Measurements from ENCODE around the gene RAB3IL1.

The RAB3IL1 gene

DNA sequence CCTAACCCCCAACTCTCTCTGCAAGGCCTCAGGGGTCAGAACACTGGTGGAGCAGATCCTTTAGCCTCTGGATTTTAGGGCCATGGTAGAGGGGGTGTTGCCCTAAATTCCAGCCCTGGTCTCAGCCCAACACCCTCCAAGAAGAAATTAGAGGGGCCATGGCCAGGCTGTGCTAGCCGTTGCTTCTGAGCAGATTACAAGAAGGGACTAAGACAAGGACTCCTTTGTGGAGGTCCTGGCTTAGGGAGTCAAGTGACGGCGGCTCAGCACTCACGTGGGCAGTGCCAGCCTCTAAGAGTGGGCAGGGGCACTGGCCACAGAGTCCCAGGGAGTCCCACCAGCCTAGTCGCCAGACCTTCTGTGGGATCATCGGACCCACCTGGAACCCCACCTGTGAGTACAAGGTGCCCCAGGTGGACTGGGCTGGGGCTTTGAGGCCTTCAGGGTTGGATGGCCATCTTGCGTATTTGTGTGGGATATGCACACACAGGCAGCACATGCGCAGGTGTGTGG, 32.7 kb upstream of the RAB3IL1 start, which contains the start of gene BEST1:
Gene BEST1 (plus strand): TSS at position 317 of the 513 bp plus-strand sequence. CDS start 1,456 bp downstream, outside the sequence.
- Histone ChIP-seq H2BK12ac (ENCODE audit: low read length) (peak within 1 kb of the TSS; percentile 28), H2BK120ac (ENCODE audit: insufficient read depth, low read length, poor library complexity) (peak within 1 kb of the TSS; percentile 36), H3K79me2 (ENCODE audit: control insufficient read depth, insufficient read depth, low read length, poor library complexity) (no peaks in the 10 kb centered on the region), H3K4me3 (ENCODE audit: low read depth, low read length) (no peak within 1 kb of the TSS), H3K4me1 (ENCODE audit: control insufficient read depth in 1 of 2, insufficient read depth in 2 of 2, low read length in 2 of 2) (peaks cover 6% of the 10 kb centered on the region in 2 experiments), H2AFZ (ENCODE audit: insufficient read depth, low read length, poor library complexity) (peak within 1 kb of the TSS; percentile 59), H3K36me3 (ENCODE audit: control insufficient read depth in 1 of 2, insufficient read depth in 2 of 2, low read length in 2 of 2) (no peaks in the 10 kb centered on the region), H3K27me3 (ENCODE audit: insufficient read depth, low read length) (no peaks in the 10 kb centered on the region), H3K18ac (ENCODE audit: low read length) (no peak within 1 kb of the TSS), H3K4ac (ENCODE audit: low read depth, low read length) (no peak within 1 kb of the TSS), H2BK5ac (ENCODE audit: low read depth, low read length, poor library complexity) (no peak within 1 kb of the TSS), H3K14ac (ENCODE audit: low read length) (peak within 1 kb of the TSS; percentile 11), H4K91ac (ENCODE audit: low read depth, low read length) (peak within 1 kb of the TSS; percentile 28), H3K27ac (ENCODE audit: low read depth, low read length) (no peak within 1 kb of the TSS), H2AK5ac (ENCODE audit: low read length) (peak within 1 kb of the TSS; percentile 50), H4K8ac (ENCODE audit: low read depth, low read length) (peak within 1 kb of the TSS; percentile 13), H3K9ac (ENCODE audit: low read length) (no peak within 1 kb of the TSS), H3K79me1 (ENCODE audit: low read length) (peaks cover 4% of the 10 kb centered on the region), H3K9me3 (ENCODE audit: insufficient read depth, low read depth, low read length) (peaks cover 2% of the 10 kb centered on the region), H3K23ac (ENCODE audit: low read length) (no peak within 1 kb of the TSS), H3K4me2 (ENCODE audit: low read length) (no peak within 1 kb of the TSS), H4K12ac (ENCODE audit: low read depth, low read length) (no peak within 1 kb of the TSS)
- no CpG with 5 or more reads among the region's 8 CpGs for WGBS (ENCODE audit: extremely low coverage, insufficient coverage, insufficient read length)
- DNase-seq: no peak

DNA sequence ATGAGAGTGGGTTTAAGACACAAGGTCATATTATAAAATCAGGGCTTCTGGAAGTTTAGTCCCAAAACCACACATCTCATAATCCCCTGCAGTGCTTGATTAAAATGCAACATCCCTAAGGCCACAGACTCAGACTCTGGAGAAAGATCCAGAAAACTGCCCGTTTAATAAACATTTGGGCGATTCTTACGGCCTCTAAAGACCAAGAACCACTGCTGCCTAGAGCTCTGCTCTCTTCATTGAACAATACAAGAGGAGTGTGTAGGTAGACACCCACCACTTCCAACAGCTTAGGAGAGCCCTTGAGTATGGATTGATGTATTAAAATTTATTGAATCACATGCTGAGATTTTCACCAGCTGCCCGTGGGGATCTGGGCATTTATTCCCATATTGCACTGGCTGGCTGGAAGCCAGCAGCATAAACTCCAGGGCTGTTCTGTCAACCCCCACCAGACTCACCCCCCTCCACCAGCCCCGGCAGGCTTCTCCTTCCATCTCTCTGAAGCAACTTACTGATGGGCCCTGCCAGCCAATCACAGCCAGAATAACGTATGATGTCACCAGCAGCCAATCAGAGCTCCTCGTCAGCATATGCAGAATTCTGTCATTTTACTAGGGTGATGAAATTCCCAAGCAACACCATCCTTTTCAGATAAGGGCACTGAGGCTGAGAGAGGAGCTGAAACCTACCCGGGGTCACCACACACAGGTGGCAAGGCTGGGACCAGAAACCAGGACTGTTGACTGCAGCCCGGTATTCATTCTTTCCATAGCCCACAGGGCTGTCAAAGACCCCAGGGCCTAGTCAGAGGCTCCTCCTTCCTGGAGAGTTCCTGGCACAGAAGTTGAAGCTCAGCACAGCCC, 32.0 kb upstream of the RAB3IL1 start:
- Histone ChIP-seq H3K18ac (ENCODE audit: low read length) (no peak overlapping the region), H2AK5ac (ENCODE audit: low read length) (no peak overlapping the region), H4K8ac (ENCODE audit: low read depth, low read length) (peak overlapping the region; percentile 13), H3K9ac (ENCODE audit: low read length) (no peak overlapping the region), H3K4me1 (ENCODE audit: control insufficient read depth in 1 of 2, insufficient read depth in 2 of 2, low read length in 2 of 2) (no peaks in the 10 kb centered on the region), H2BK5ac (ENCODE audit: low read depth, low read length, poor library complexity) (no peak overlapping the region), H3K27ac (ENCODE audit: low read depth, low read length) (no peak overlapping the region), H3K27me3 (ENCODE audit: insufficient read depth, low read length) (no peaks in the 10 kb centered on the region), H2BK120ac (ENCODE audit: insufficient read depth, low read length, poor library complexity) (peak overlapping the region; percentile 17), H4K12ac (ENCODE audit: low read depth, low read length) (no peak overlapping the region), H3K4ac (ENCODE audit: low read depth, low read length) (no peak overlapping the region), H3K79me2 (ENCODE audit: control insufficient read depth, insufficient read depth, low read length, poor library complexity) (no peaks in the 10 kb centered on the region), H2AFZ (ENCODE audit: insufficient read depth, low read length, poor library complexity) (peak overlapping the region; percentile 59), H3K14ac (ENCODE audit: low read length) (peak overlapping the region; percentile 11), H3K23ac (ENCODE audit: low read length) (no peak overlapping the region), H3K9me3 (ENCODE audit: insufficient read depth, low read depth, low read length) (peaks cover 2% of the 10 kb centered on the region), H3K4me2 (ENCODE audit: low read length) (no peak overlapping the region), H3K79me1 (ENCODE audit: low read length) (no peaks in the 10 kb centered on the region), H3K36me3 (ENCODE audit: control insufficient read depth in 1 of 2, insufficient read depth in 2 of 2, low read length in 2 of 2) (no peaks in the 10 kb centered on the region), H2BK12ac (ENCODE audit: low read length) (peak overlapping the region; percentile 28), H4K91ac (ENCODE audit: low read depth, low read length) (peak overlapping the region; percentile 28), H3K4me3 (ENCODE audit: low read depth, low read length) (no peak overlapping the region)
- DNase-seq: peak; percentile 50 to 86
- WGBS (ENCODE audit: extremely low coverage, insufficient coverage, insufficient read length): no CpG with 5 or more reads among the region's 9 CpGs

DNA sequence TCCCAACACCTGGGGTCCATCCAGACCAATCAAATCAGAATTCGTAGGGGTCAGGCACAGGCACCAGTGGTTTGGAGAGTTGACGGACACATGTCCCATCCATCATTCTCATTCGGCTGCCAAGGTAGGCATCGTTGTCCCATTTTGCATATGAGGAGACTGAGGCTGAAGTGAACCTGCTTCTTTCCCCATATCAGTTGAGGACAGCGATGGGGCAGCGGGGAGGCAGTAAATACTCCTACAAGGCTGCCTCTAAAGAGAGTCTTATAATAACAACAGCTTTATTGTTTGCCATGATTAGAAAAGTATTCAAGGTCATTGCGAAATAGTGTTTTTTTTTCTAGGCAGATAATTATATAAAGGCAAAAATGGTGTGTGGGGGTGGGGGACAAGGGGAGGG, 31.1 kb upstream of the RAB3IL1 start:
- no peak overlapping the region for H3K4ac ChIP-seq (ENCODE audit: low read depth, low read length)
- H3K79me1 ChIP-seq (ENCODE audit: low read length): no peaks in the 10 kb centered on the region
- no peak overlapping the region for H3K27ac ChIP-seq (ENCODE audit: low read depth, low read length)
- H2BK5ac ChIP-seq (ENCODE audit: low read depth, low read length, poor library complexity): no peak overlapping the region
- no peak overlapping the region for H2BK120ac ChIP-seq (ENCODE audit: insufficient read depth, low read length, poor library complexity)
- no peak overlapping the region for H3K9ac ChIP-seq (ENCODE audit: low read length)
- H3K27me3 ChIP-seq (ENCODE audit: insufficient read depth, low read length): no peaks in the 10 kb centered on the region
- no peak overlapping the region for H3K23ac ChIP-seq (ENCODE audit: low read length)
- H4K91ac ChIP-seq (ENCODE audit: low read depth, low read length): no peak overlapping the region
- no peak overlapping the region for H2AK5ac ChIP-seq (ENCODE audit: low read length)
- DNase-seq: no peak
- no peak overlapping the region for H3K14ac ChIP-seq (ENCODE audit: low read length)
- H3K4me2 ChIP-seq (ENCODE audit: low read length): no peak overlapping the region
- no peak overlapping the region for H4K8ac ChIP-seq (ENCODE audit: low read depth, low read length)
- no peak overlapping the region for H3K18ac ChIP-seq (ENCODE audit: low read length)
- no CpG with 5 or more reads among the region's 7 CpGs for WGBS (ENCODE audit: extremely low coverage, insufficient coverage, insufficient read length)
- no peaks in the 10 kb centered on the region for H3K79me2 ChIP-seq (ENCODE audit: control insufficient read depth, insufficient read depth, low read length, poor library complexity)
- H2AFZ ChIP-seq (ENCODE audit: insufficient read depth, low read length, poor library complexity): no peak overlapping the region
- no peak overlapping the region for H4K12ac ChIP-seq (ENCODE audit: low read depth, low read length)
- H3K9me3 ChIP-seq (ENCODE audit: insufficient read depth, low read depth, low read length): peaks cover 2% of the 10 kb centered on the region
- no peak overlapping the region for H2BK12ac ChIP-seq (ENCODE audit: low read length)
- H3K4me3 ChIP-seq (ENCODE audit: low read depth, low read length): no peak overlapping the region
- H3K36me3 ChIP-seq (ENCODE audit: control insufficient read depth in 1 of 2, insufficient read depth in 2 of 2, low read length in 2 of 2): no peaks in the 10 kb centered on the region
- no peaks in the 10 kb centered on the region for H3K4me1 ChIP-seq (ENCODE audit: control insufficient read depth in 1 of 2, insufficient read depth in 2 of 2, low read length in 2 of 2)

GRCh38 chr11:61947486-61948210, 30.3 kb upstream of the RAB3IL1 start:
- no peak overlapping the region for H3K23ac ChIP-seq (ENCODE audit: low read length)
- no peak overlapping the region for H4K91ac ChIP-seq (ENCODE audit: low read depth, low read length)
- no peaks in the 10 kb centered on the region for H3K4me1 ChIP-seq (ENCODE audit: control insufficient read depth in 1 of 2, insufficient read depth in 2 of 2, low read length in 2 of 2)
- H3K79me1 ChIP-seq (ENCODE audit: low read length): no peaks in the 10 kb centered on the region
- H3K27ac ChIP-seq (ENCODE audit: low read depth, low read length): no peak overlapping the region
- no peak overlapping the region for H3K4me2 ChIP-seq (ENCODE audit: low read length)
- no peaks in the 10 kb centered on the region for H3K79me2 ChIP-seq (ENCODE audit: control insufficient read depth, insufficient read depth, low read length, poor library complexity)
- no peak overlapping the region for H4K12ac ChIP-seq (ENCODE audit: low read depth, low read length)
- H2BK120ac ChIP-seq (ENCODE audit: insufficient read depth, low read length, poor library complexity): no peak overlapping the region
- H3K4me3 ChIP-seq (ENCODE audit: low read depth, low read length): no peak overlapping the region
- no peak overlapping the region for H2AFZ ChIP-seq (ENCODE audit: insufficient read depth, low read length, poor library complexity)
- H2BK12ac ChIP-seq (ENCODE audit: low read length): no peak overlapping the region
- no peaks in the 10 kb centered on the region for H3K36me3 ChIP-seq (ENCODE audit: control insufficient read depth in 1 of 2, insufficient read depth in 2 of 2, low read length in 2 of 2)
- H4K8ac ChIP-seq (ENCODE audit: low read depth, low read length): no peak overlapping the region
- H2BK5ac ChIP-seq (ENCODE audit: low read depth, low read length, poor library complexity): no peak overlapping the region
- H3K9ac ChIP-seq (ENCODE audit: low read length): no peak overlapping the region
- no peak overlapping the region for H2AK5ac ChIP-seq (ENCODE audit: low read length)
- no CpG with 5 or more reads among the region's 8 CpGs for WGBS (ENCODE audit: extremely low coverage, insufficient coverage, insufficient read length)
- H3K9me3 ChIP-seq (ENCODE audit: insufficient read depth, low read depth, low read length): peaks cover 2% of the 10 kb centered on the region
- no peak overlapping the region for H3K18ac ChIP-seq (ENCODE audit: low read length)
- no peak overlapping the region for H3K4ac ChIP-seq (ENCODE audit: low read depth, low read length)
- peak; percentile 72 to 87 for DNase-seq
- H3K14ac ChIP-seq (ENCODE audit: low read length): no peak overlapping the region
- no peaks in the 10 kb centered on the region for H3K27me3 ChIP-seq (ENCODE audit: insufficient read depth, low read length)

Data from trophoblast cell (in vitro differentiated cells and primary cell).